IPS-18a (cell line): Measurements from ENCODE around the gene FOXP1.

Experiments used
- H3K27ac ChIP-seq: one replicate; pipeline ENCODE4 v1.5.1; 2013; ENCODE audit warnings: low read length
- H3K27me3 ChIP-seq: one replicate; pipeline ENCODE4 v1.6.1; 2013; ENCODE audit warnings: mild to moderate bottlenecking, low read length; ENCODE audit not compliant: control insufficient read depth, insufficient read depth
- H3K36me3 ChIP-seq: one replicate; pipeline ENCODE4 v1.6.1; 2013; ENCODE audit warnings: low read depth, low read length; ENCODE audit not compliant: control insufficient read depth
- H3K4me1 ChIP-seq: one replicate; pipeline ENCODE4 v1.6.1; 2013; ENCODE audit warnings: low read depth, low read length; ENCODE audit not compliant: control insufficient read depth
- H3K4me3 ChIP-seq: one replicate; pipeline ENCODE4 v1.5.1; 2013; ENCODE audit warnings: low read length
- H3K9ac ChIP-seq: one replicate; pipeline ENCODE4 v1.6.1; 2013; ENCODE audit warnings: mild to moderate bottlenecking, low read length, moderate library complexity
- H3K9me3 ChIP-seq: one replicate; pipeline ENCODE4 v1.6.1; 2013; ENCODE audit warnings: low read depth, low read length; ENCODE audit not compliant: control insufficient read depth

Gene FOXP1

DNA sequence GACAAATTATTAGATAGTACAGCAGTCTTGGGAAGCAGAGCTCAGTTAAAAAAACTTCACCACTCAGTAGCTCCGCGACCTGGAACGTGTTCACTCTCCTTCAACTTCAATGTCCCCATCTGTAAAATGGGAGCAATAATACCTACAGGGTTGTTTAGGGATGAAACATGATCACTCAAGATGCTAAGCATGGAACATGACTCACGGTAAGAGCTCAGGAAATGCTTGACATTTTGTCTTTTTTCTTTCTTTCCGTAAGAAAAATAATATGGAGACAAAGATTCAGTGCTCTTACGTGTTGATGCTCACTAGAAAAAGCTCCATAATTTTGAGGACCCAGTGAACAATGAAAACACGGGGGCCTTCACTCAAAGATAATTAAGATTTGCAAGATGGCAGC lies 664.4 kb downstream of the FOXP1 start:
- no peaks in the 10 kb centered on the region for H3K36me3 ChIP-seq
- no peaks in the 10 kb centered on the region for H3K4me1 ChIP-seq
- no peak overlapping the region for H3K4me3 ChIP-seq
- no peak overlapping the region for H3K27ac ChIP-seq
- H3K9ac ChIP-seq, result no peak overlapping the region
- no peaks in the 10 kb centered on the region for H3K9me3 ChIP-seq
- no peaks in the 10 kb centered on the region for H3K27me3 ChIP-seq

DNA sequence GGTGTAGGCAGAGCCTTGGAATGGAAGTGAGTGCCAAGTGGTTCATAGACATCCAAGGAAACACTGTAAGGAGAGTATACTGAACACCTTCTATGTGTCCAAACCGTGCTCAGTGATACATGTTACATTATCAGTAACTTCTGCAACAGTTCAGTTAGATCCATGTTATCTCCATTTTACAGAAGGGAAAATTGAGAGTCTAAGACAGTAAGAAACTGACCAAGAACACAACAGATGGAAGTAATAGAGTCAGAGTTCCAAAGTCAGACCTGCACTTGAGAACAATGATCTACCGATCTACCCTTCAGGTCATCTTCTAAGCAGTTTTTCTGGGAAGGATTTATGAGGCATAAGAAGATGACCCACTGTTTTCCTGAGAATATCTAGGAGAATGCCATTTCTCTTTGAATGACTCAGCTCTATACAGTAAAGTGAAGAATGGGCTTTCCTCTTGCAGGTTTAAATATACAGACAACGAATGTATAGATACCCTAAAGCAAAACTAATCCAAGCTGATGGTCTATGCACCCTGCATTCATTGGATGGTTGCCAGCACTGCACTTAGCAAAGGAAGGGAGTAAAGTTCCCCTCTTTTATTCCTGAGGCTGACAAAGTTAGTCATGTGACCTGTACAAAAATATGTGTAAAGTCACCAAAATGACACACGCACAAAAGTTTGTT lies 667.0 kb downstream of the FOXP1 start:
- no peaks in the 10 kb centered on the region for H3K27me3 ChIP-seq
- H3K9ac ChIP-seq, result no peak overlapping the region
- H3K36me3 ChIP-seq, result no peaks in the 10 kb centered on the region
- H3K9me3 ChIP-seq, result no peaks in the 10 kb centered on the region
- no peaks in the 10 kb centered on the region for H3K4me1 ChIP-seq
- no peak overlapping the region for H3K4me3 ChIP-seq
- H3K27ac ChIP-seq, result no peak overlapping the region

DNA sequence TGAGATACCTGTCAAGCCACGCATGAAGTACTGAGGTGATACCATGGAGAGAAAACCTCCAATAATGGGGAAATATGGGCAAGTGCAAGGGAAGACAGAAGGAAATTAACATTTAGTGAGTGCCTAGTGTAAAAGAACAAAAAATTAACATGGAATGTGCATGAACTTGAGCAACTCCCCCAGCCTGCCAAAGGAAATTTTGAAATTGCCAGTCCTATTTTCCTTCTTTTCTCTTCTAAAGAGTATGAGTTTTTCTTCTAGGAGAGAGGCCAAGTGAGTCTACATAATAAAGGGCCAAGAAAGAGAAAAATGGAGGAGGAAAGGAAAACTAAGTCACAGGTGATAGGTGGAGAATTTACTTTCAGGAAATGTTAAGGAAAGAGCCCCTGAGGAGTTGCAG lies 668.7 kb downstream of the FOXP1 start:
- Histone ChIP-seq H3K4me1 (no peaks in the 10 kb centered on the region), H3K9me3 (no peaks in the 10 kb centered on the region), H3K4me3 (no peak overlapping the region), H3K27me3 (no peaks in the 10 kb centered on the region), H3K9ac (no peak overlapping the region), H3K27ac (no peak overlapping the region), H3K36me3 (no peaks in the 10 kb centered on the region)

DNA sequence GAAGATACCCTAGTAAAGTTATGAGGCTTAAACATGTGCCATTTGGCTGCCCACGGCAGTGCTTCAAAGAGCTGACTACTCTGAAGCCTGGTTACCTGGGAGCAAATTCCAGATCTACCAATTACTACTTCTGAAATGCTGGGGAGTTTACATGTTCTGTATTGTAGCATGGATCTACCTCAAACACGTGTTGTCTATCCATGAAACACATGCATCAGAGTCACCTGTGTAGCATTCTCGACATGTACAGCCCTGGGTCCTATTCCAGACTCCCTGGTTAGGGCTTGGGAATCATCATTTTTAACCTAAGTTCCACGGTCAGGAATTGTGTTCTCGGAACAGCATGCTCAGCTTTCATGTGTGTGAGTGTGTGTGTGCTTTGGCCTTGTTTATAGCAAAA lies 671.8 kb downstream of the FOXP1 start:
- H3K4me1 ChIP-seq, result no peaks in the 10 kb centered on the region
- no peaks in the 10 kb centered on the region for H3K27me3 ChIP-seq
- H3K36me3 ChIP-seq, result no peaks in the 10 kb centered on the region
- no peak overlapping the region for H3K27ac ChIP-seq
- H3K9me3 ChIP-seq, result no peaks in the 10 kb centered on the region
- no peak overlapping the region for H3K9ac ChIP-seq
- no peak overlapping the region for H3K4me3 ChIP-seq

DNA sequence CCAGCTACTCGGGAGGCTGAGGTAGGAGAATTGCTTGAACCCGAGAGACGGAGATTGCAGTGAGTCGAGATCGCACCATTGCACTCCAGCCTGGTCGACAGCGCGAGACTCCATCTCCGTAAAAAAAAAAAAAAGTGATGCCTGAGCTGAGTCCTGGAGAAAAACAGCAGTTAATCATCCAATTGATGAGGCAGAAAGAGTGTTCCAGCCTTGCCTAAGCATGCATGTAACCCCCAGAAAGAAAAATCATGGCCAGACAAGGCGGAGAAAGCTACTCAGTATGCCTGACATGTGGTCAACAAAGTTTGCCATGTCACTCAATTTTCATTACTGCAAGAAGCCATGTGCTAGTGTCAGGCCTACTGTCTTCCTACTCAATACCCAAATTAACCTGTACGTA lies 678.0 kb downstream of the FOXP1 start:
- Histone ChIP-seq H3K4me3 (no peak overlapping the region), H3K27me3 (no peaks in the 10 kb centered on the region), H3K36me3 (no peaks in the 10 kb centered on the region), H3K9ac (no peak overlapping the region), H3K9me3 (no peaks in the 10 kb centered on the region), H3K4me1 (no peaks in the 10 kb centered on the region), H3K27ac (no peak overlapping the region)
